SHP77 (cell line): ENCODE results near the gene GLB1L3.
"Not testable (repeated sequence)": the region's sequence is repeated elsewhere in the genome, so short reads cannot be mapped to it uniquely, and the experiment has no call there.

ENCODE experiments used
- DNase-seq, 2 experiments: peaks; one replicate each; lab custom pipeline; 2025; lab: John Stamatoyannopoulos, UW

The GLB1L3 gene

GRCh38 chr11:134313821-134314607 is 37.8 kb downstream of the GLB1L3 start:
- no peak for DNase-seq

- no peak for DNase-seq
These were observed 40.9 kb downstream of the GLB1L3 start for GRCh38 chr11:134317103-134317502.

GRCh38 chr11:134321373-134321772 is 45.2 kb downstream of the GLB1L3 start:
- DNase-seq: not testable (repeated sequence)

- DNase-seq: no peak
These were observed 46.4 kb downstream of the GLB1L3 start for GRCh38 chr11:134322553-134322952.

GRCh38 chr11:134328433-134328832 is 52.3 kb downstream of the GLB1L3 start:
- DNase-seq: no peak

- no peak for DNase-seq
These were observed 54.6 kb downstream of the GLB1L3 start for GRCh38 chr11:134330611-134331353.

- no peak for DNase-seq
These were observed 55.4 kb downstream of the GLB1L3 start, which contains the start of gene GLB1L2 for GRCh38 chr11:134331354-134332188. TSS of gene GLB1L2 (plus strand) at chr11:134331988. CDS start at chr11:134332062, 74 bp downstream.

- DNase-seq: no peak
These were observed 56.0 kb downstream of the GLB1L3 start for GRCh38 chr11:134332189-134332631.

- no peak for DNase-seq
These were observed 56.6 kb downstream of the GLB1L3 start for GRCh38 chr11:134332782-134333181.

- DNase-seq: no peak
These were observed 57.1 kb downstream of the GLB1L3 start for GRCh38 chr11:134333312-134333711.

- DNase-seq: no peak
These were observed 57.8 kb downstream of the GLB1L3 start for GRCh38 chr11:134333946-134334345.

GRCh38 chr11:134334796-134335571 is 58.8 kb downstream of the GLB1L3 start:
- DNase-seq: no peak

GRCh38 chr11:134337051-134337450 is 60.9 kb downstream of the GLB1L3 start:
- no peak for DNase-seq

- no peak for DNase-seq
These were observed 61.9 kb downstream of the GLB1L3 start for GRCh38 chr11:134338068-134338467.

GRCh38 chr11:134338654-134339053 is 62.5 kb downstream of the GLB1L3 start:
- DNase-seq: no peak

GRCh38 chr11:134339756-134340155 is 63.6 kb downstream of the GLB1L3 start:
- no peak for DNase-seq

- no peak for DNase-seq
These were observed 64.3 kb downstream of the GLB1L3 start for GRCh38 chr11:134340354-134340964.

GRCh38 chr11:134341805-134342571 is 65.8 kb downstream of the GLB1L3 start:
- DNase-seq: no peak

GRCh38 chr11:134342572-134343340 is 66.6 kb downstream of the GLB1L3 start:
- DNase-seq: no peak
